Stimulated activated naive CD4-positive, alpha-beta T cell (primary cell): ENCODE measurements around the gene IL27RA.
"Not testable (repeated sequence)": the region's sequence is repeated elsewhere in the genome, so short reads cannot be mapped to it uniquely, and the experiment has no call there.

Experiments
- DNase-seq, 6 experiments: peaks; one replicate each; lab custom pipeline; 2025; lab: John Stamatoyannopoulos, UW

Gene IL27RA

DNA sequence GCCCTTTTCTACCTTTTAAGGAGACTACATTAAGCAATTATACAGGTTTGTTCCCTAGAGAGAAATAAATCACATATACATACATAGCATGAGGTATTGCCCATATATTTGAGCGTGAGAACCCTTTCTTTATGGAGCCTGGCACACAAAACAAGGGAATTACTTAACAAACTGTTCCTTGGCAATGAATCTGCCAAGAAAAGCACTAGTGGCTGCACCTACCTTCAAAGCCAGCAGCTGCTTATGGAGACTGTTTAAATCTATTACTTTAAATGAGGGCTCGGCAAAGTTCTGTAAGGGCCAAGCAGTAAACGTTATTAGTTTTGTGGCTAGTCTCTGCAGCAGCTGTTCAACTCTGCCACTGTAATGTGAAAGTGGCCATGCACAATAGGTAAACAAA lies 32.5 kb upstream of the IL27RA start:
- no peak for DNase-seq

DNA sequence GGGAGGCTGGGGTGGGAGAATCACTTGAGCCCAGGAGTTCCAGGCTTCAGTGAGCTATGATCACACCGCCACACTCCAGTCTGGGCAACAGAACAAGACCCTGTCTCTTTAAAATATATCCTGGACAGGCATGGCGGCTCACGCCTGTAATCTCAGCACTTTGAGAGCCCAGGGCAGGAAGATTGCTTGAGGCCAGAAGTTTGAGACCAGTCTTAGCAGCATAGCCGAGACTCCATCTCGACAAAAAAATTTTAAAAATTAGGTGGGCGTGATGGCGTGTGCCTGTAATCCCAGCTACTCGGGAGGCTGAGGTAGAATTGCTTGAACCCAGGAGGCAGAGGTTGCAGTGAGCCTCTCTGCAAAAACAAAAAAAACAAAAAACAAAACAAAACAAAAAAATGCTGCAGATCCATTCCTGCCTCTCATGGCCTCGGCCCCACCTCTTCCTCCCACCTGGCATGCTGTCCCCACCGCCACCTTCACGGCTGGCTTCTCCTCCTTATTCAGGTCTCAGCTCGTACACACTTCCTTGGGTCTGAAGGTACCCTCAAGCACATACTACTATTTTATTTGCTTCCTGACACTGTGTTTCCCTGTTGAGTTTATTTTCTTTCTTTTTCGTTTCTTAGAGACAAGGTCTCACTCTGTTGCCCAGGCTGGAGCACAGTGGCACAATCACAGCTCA lies 30.7 kb upstream of the IL27RA start:
- DNase-seq: peak in 1 of 6 experiments; percentile 18

DNA sequence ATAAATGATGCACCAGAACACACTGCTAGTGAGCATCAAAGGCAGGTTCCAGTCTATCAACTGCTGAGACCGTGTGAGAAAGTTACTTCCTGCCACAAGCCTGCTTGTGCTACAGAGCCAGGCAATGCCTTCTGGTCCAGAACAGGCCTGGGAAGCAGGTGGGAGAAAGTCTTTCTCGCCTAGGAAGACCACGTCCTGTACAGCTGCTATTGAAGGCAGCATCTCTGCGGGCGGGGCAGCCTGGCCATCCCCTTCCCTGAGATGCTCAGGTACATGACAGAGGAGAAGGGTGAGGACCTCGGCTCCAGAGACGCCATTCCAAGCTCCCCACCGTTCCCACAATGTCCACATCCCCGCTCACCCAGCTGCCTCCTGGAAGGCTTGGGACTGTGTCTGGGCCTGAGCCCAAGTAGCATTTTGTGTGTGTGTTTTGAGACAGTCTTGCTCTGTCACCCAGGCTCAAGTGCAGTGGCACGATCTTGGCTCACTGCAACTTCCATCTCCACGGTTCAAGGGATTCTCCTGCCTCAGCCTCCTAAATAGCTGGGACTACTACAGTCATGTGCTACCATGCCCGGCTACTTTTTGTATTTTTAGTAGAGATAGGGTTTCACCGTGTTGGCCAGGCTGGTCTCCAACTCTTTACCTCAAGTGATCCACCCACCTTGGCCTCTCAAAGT lies 28.9 kb upstream of the IL27RA start:
- DNase-seq: peak in 3 of 6 experiments; percentile 19 to 48 (median 36)

GRCh38 chr19:14003251-14004055 lies 28.1 kb upstream of the IL27RA start:
- DNase-seq: peak in 2 of 6 experiments; percentile 25 to 38

GRCh38 chr19:14004619-14005348 lies 26.8 kb upstream of the IL27RA start:
- peak in 1 of 6 experiments; percentile 36 for DNase-seq

GRCh38 chr19:14005349-14006084 lies 26.0 kb upstream of the IL27RA start:
- peak; percentile 80 to 97 (median 92) for DNase-seq

GRCh38 chr19:14006085-14006765 lies 25.3 kb upstream of the IL27RA start, which contains the start of gene RFX1:
Gene RFX1 (minus strand): TSS chr19:14006320. CDS start chr19:13993843, 12,477 bp downstream.
- DNase-seq: peak; percentile 98 to 100 (median 100)

DNA sequence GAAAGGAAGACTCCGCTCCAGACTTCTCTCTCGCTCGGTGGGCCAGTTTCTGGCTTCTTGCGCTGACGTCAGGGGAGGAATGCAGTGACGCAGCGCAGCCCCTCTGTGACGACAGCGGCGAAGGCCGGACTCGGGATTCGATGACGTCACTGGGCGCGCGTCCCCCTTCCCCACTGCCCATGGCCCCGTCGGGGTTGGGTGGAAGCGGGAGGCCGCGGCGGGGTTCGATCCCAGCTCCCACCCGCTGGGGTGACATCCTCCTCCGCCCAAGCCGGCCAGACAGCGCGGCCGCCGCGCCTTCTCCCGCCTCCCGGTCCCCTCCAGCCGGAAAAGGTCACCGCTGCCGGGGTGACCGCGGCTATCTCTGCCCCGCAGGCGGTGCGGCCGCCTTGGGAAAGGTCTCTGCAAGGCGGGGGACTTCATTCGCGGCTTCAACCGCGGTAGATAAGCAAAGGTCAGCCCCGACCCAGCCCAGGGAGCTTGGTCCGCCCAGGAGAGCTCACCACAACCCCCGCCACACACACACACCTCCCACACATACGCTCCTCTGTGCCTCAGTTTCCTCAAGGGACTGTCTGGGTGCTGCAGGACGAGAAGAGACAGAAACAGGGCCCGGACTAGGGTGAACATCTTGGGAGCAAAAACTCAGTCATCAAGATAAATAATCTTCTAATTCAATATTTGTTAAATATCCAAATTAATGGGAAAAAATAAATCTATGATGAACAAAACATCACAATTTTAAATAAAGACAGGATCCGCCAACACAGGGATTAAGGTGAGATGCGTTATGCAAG lies 24.6 kb upstream of the IL27RA start:
- no peak for DNase-seq

DNA sequence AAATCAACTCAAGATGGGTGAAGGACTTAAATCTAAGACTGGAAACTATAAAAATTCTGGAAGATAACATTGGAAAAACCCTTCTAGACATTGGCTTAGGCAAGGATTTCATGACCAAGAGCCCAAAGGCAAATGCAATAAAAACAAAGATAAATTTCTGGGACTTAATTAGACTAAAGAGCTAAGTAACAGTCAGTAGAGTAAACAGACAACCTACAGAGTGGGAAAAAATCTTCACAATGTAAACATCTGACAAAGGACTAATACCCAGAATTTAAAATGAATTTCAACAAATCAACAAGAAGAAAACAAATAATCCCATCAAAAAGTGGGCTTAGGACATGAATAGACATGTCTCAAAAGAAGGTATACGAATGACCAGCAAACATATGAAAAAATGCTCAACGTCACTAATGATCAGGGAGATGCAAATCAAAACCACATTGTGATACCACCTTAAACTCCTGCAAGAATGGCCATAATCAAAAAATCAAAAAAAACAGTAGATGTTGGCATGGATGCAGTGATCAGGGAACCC lies 19.1 kb upstream of the IL27RA start:
- DNase-seq: no peak

DNA sequence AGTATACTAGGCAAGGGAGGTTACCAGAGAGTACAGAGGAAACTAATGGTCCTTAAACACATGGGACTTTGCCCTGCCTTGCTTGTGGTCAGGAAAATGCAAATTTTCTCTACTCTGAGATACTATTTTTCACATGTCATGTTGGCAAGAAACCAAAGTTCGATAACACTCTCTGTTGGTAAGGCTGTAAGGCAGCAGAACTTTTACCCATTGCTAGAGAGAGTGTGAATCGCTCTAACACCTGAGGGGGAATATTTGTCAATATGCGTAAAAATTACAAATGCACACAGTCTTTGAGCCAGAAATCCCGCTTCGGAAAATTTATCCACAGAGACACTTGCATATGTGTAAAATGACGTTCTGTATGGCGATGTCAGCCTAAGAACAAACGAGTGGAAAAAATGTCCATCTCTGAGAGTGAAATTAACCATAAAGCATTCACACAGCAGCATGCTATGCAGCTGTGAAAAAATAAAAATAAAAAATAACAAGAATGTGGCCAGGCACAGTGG lies 16.0 kb upstream of the IL27RA start:
- no peak for DNase-seq

DNA sequence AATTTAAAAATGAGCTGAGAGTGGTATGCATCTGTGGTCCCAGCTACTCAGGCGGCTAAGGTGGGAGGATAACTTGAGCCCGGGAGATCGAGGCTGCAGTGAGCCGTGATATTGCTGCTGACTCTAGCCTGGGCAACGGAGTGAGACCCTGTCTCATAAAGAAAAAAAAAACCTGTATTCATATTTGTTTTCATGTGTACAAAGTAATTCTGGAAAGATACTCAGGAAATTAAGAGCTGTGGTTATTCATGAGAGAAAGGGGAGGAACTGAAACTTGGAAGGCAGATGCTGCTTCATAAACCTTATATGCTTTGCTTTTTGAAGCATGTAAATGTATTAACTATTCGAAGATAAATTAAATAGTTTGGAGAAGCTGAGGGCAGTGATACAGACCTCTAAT lies 12.5 kb upstream of the IL27RA start:
- no peak for DNase-seq

- DNase-seq: not testable (repeated sequence)
Measured at GRCh38 chr19:14019739-14020138, 11.8 kb upstream of the IL27RA start.

DNA sequence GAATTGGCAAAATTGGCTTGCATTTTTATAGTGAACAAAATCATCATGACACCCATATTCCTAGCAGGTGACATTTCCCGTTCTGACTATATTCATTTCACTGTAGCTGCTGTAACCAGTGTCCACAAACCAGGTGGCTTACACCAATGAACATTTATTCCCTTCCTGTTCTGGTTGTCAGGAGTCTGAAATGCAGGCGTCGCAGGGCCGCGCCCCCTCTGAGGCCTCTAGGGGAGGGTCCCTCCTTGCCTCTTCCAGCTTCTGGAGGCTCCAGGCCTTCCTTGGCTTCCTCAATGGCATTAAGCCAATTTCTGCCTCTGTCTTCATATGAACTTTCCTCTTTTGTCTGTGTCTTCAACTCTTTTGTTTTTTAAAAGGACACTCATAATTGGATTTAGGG lies 10.1 kb upstream of the IL27RA start:
- DNase-seq: no peak

DNA sequence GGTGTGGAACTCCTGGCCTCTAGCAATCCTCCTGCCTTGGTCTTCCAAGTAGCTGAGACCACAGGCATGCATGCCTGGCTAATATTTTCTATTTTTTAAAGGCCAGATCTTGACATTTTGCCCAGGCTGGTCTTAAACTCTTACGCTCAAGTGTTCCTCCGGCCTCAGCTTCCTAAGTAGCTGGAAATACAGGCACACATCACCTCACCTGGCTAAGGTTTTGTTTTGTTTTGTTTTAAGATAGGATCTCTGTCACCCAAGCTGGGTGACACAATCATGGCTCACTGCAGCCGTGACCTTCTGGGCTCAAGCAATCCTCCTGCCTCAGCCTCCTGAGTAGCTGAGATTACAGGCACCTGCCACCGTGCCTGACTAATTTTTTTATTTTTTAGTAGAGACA lies 9.1 kb upstream of the IL27RA start:
- DNase-seq: no peak

- DNase-seq: no peak
Measured at GRCh38 chr19:14023404-14024235, 7.9 kb upstream of the IL27RA start.

DNA sequence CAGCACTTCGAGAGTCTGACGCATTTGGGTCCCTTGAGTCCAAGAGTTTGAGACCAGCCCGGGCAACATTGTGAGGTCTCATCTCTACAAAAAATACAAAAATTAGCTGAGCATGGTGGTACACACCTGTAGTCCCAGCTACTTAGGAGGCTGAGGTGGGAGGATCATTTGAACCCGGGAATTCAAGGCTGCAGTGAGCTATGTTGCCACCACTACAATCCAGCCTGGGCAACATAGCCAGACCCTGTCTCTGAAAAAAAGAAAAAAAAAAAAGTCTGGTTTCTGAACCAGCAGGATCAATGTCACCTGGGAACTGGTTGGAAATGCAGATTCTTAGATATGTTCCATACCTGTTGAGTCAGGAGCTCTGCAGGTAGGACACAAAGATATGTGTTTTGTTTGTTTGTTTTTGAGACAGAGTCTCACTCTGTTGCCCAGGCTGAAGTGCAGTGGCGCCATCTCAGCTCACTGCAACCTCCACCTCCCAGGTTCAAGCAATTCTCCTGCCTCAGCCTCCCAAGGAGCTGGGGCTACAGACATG lies 4.8 kb upstream of the IL27RA start:
- DNase-seq: not testable (repeated sequence)

GRCh38 chr19:14027856-14028450 lies 3.6 kb upstream of the IL27RA start, which contains the start of gene RLN3:
Gene RLN3 (plus strand): TSS chr19:14028148. CDS start chr19:14028205, 57 bp downstream.
- no peak for DNase-seq

- no peak for DNase-seq
Measured at GRCh38 chr19:14028901-14029300, 2.7 kb upstream of the IL27RA start.
